22Rv1 (cell line): ENCODE results near the gene FNBP1.

Source experiments
- ZFX ChIP-seq: fragments of 450-650 bp; IDR thresholded peaks from 2 replicates; pipeline ENCODE4 v1.6.1; 2017; ENCODE audit warnings: antibody characterized with exemption, borderline replicate concordance
- TF ChIP-seq, protein P1 (sequence below): fragments of 450-650 bp; IDR thresholded peaks from 2 replicates; pipeline ENCODE4 v1.5.1; 2017; ENCODE audit warnings: mild to moderate bottlenecking

DNA sequence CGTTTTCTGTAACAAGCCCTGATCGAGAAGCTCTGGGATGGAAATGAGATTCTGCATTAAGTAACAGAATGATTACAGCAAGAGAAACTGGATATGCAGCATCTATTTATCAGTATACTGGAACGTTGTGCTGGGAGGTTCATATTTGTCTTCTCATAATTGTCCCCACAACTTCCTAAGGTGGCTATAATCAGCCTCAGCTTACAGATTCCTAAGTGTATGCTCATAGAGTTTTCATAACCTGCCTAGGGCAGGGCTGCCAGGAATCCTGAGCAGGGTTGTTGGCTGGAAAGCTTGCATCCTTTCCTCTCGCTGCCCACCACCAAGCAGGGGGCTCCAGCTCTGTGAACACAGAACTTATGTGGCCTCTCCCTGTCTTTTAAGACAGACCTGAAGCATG, 70.2 kb downstream of the FNBP1 start:
- TF ChIP-seq, protein P1, sequence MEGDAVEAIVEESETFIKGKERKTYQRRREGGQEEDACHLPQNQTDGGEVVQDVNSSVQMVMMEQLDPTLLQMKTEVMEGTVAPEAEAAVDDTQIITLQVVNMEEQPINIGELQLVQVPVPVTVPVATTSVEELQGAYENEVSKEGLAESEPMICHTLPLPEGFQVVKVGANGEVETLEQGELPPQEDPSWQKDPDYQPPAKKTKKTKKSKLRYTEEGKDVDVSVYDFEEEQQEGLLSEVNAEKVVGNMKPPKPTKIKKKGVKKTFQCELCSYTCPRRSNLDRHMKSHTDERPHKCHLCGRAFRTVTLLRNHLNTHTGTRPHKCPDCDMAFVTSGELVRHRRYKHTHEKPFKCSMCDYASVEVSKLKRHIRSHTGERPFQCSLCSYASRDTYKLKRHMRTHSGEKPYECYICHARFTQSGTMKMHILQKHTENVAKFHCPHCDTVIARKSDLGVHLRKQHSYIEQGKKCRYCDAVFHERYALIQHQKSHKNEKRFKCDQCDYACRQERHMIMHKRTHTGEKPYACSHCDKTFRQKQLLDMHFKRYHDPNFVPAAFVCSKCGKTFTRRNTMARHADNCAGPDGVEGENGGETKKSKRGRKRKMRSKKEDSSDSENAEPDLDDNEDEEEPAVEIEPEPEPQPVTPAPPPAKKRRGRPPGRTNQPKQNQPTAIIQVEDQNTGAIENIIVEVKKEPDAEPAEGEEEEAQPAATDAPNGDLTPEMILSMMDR = no peak
- no peak for TF ChIP-seq ZFX
